Kidney (tissue), 14 donors: ENCODE measurements around the gene TMIGD1. TPM values are rescaled to one million over a fixed set of nuclear protein-coding genes. Genes with fewer than 3 reads are reported as not detected.

Source experiments
- DNase-seq, 5 donors: peaks; one replicate each; pipeline ENCODE4 v3.0.0-alpha.2; 2013 to 2020
- FAIRE-seq: peaks from 2 replicates; lab custom pipeline; 2012; peaks lifted over from hg19 to GRCh38; lab: Jason Lieb, UNC
- H3K27ac ChIP-seq, 2 donors: one replicate each; pipeline ENCODE4 v1.7.0; 2013; ENCODE audit warnings: low read depth in 2 of 2, low read length in 2 of 2, inconsistent platforms in 1 of 2
- H3K27me3 ChIP-seq: one replicate; pipeline ENCODE4 v1.7.1; 2013; ENCODE audit warnings: low read length, inconsistent platforms; ENCODE audit not compliant: control insufficient read depth, insufficient read depth
- H3K36me3 ChIP-seq, 3 donors: one replicate each; pipeline versions ENCODE4 v1.7.0 to v1.7.1; 2013; ENCODE audit warnings: low read length in 3 of 3, control low read depth in 1 of 3, inconsistent platforms in 1 of 3; ENCODE audit not compliant: insufficient read depth in 3 of 3, control insufficient read depth in 2 of 3
- H3K4me1 ChIP-seq, 3 donors: one replicate each; pipeline versions ENCODE4 v1.7.0 to v1.7.1; 2013; ENCODE audit warnings: low read length in 3 of 3, inconsistent platforms in 1 of 3, low read depth in 1 of 3; ENCODE audit not compliant: control insufficient read depth in 2 of 3, insufficient read depth in 2 of 3
- H3K4me3 ChIP-seq, 3 donors: one replicate each; pipeline versions ENCODE4 v1.7.0 to v1.8.1; 2013; ENCODE audit warnings: low read length in 3 of 3, control low read depth in 1 of 3, inconsistent platforms in 1 of 3
- H3K9ac ChIP-seq, 3 donors: one replicate each; pipeline versions ENCODE4 v1.7.0 to v1.7.1; 2013; ENCODE audit warnings: low read length in 3 of 3, control low read depth in 1 of 3, inconsistent platforms in 1 of 3
- H3K9me3 ChIP-seq, 3 donors: one replicate each; pipeline versions ENCODE4 v1.7.0 to v1.7.1; 2013; ENCODE audit warnings: low read length in 3 of 3, control low read depth in 1 of 3, inconsistent platforms in 1 of 3; ENCODE audit not compliant: control insufficient read depth in 2 of 3, insufficient read depth in 1 of 3
- intact Hi-C: fragments of 100-400 bp; cut with DNase I; formaldehyde crosslinking; loops from one replicate; pipeline ENCODE4 v1.11.1; 2022
- polyA plus RNA-seq: library from polyadenylated mRNA; stranded (reverse); fragments of 350-450 nt; fragmentation: Illumina TruSeq; extraction: RNeasy Lipid Tissue Mini Kit (QIAGEN cat#74804); gene quantifications from one replicate; pipeline ENCODE4 v1.2.3, GENCODE V29; 2014; ENCODE audit warnings: low read depth, low replicate concordance; ENCODE audit not compliant: insufficient read depth
- total RNA-seq: library from RNA; stranded (reverse); fragmentation: NEBNext Ultra II Directional; extraction: Animal tissue kit (Norgen Biotek cat#: 25700); gene quantifications from one replicate; pipeline ENCODE4 v1.2.1, GENCODE V29; 2021
- TF ChIP-seq, protein P1 (sequence below): IDR thresholded peaks from 3 replicates; pipeline ENCODE4 v1.5.1; 2012; ENCODE audit warnings: mild to moderate bottlenecking, moderate library complexity, borderline replicate concordance; ENCODE audit not compliant: insufficient read depth; ENCODE audit errors: extremely low read depth
- donor health status: control.
- donor health status: control.
- donor health status: control.
- donor health status: control.
- donor health status: control.
- donor health status: DM: yes; HTN: yes; CAD: no.
- donor health status: Normal renal cell carcinoma (clear cell type).

Gene TMIGD1
- total and polyA plus RNA-seq, 2 donors from 2014 or later: 0.90 TPM; not detected in 1

GRCh38 chr17:30323262-30323894 lies 10.5 kb downstream of the TMIGD1 start:
- H3K4me1 ChIP-seq: no peaks in the 10 kb centered on the region
- TF ChIP-seq, protein P1, sequence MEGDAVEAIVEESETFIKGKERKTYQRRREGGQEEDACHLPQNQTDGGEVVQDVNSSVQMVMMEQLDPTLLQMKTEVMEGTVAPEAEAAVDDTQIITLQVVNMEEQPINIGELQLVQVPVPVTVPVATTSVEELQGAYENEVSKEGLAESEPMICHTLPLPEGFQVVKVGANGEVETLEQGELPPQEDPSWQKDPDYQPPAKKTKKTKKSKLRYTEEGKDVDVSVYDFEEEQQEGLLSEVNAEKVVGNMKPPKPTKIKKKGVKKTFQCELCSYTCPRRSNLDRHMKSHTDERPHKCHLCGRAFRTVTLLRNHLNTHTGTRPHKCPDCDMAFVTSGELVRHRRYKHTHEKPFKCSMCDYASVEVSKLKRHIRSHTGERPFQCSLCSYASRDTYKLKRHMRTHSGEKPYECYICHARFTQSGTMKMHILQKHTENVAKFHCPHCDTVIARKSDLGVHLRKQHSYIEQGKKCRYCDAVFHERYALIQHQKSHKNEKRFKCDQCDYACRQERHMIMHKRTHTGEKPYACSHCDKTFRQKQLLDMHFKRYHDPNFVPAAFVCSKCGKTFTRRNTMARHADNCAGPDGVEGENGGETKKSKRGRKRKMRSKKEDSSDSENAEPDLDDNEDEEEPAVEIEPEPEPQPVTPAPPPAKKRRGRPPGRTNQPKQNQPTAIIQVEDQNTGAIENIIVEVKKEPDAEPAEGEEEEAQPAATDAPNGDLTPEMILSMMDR: no peak
- DNase-seq (peak in 4 of 5 donors; percentile 38 to 78 (median 60)), FAIRE-seq (no peak)
- no peak overlapping the region for H3K9ac ChIP-seq
- no peaks in the 10 kb centered on the region for H3K36me3 ChIP-seq
- H3K9me3 ChIP-seq: no peaks in the 10 kb centered on the region
- H3K27ac ChIP-seq: no peak overlapping the region
- no peak overlapping the region for H3K4me3 ChIP-seq
- H3K27me3 ChIP-seq: no peaks in the 10 kb centered on the region
- intact Hi-C loops: no loop called here

- DNase-seq (no peak), FAIRE-seq (no peak)
- H3K9me3 ChIP-seq: no peaks in the 10 kb centered on the region
- H3K9ac ChIP-seq: no peak overlapping the region
- no peak overlapping the region for H3K4me3 ChIP-seq
- no peaks in the 10 kb centered on the region for H3K4me1 ChIP-seq
- TF ChIP-seq, protein P1: no peak
- H3K36me3 ChIP-seq: no peaks in the 10 kb centered on the region
- no peaks in the 10 kb centered on the region for H3K27me3 ChIP-seq
- H3K27ac ChIP-seq: no peak overlapping the region
- intact Hi-C loops: no loop called here
Observed at GRCh38 chr17:30321314-30321713, 12.5 kb downstream of the TMIGD1 start.

- H3K9me3 ChIP-seq: no peaks in the 10 kb centered on the region
- H3K9ac ChIP-seq: no peak overlapping the region
- TF ChIP-seq, protein P1: no peak
- H3K4me3 ChIP-seq: no peak overlapping the region
- DNase-seq (no peak), FAIRE-seq (no peak)
- no peak overlapping the region for H3K27ac ChIP-seq
- H3K4me1 ChIP-seq: no peaks in the 10 kb centered on the region
- H3K36me3 ChIP-seq: no peaks in the 10 kb centered on the region
- H3K27me3 ChIP-seq: no peaks in the 10 kb centered on the region
- intact Hi-C loops: no loop called here
Observed at GRCh38 chr17:30318155-30318554, 15.7 kb downstream of the TMIGD1 start.

GRCh38 chr17:30316736-30317135 lies 17.1 kb downstream of the TMIGD1 start:
- H3K36me3 ChIP-seq: no peaks in the 10 kb centered on the region
- TF ChIP-seq, protein P1: no peak
- no peaks in the 10 kb centered on the region for H3K4me1 ChIP-seq
- no peak overlapping the region for H3K9ac ChIP-seq
- H3K4me3 ChIP-seq: no peak overlapping the region
- FAIRE-seq: no peak
- intact Hi-C loops: no loop called here
- H3K27me3 ChIP-seq: no peaks in the 10 kb centered on the region
- H3K9me3 ChIP-seq: no peaks in the 10 kb centered on the region
- H3K27ac ChIP-seq: no peak overlapping the region
- no peak for DNase-seq
